IMR-90 (cell line): ENCODE data around the gene UTY. TPM values are rescaled to one million over a fixed set of nuclear protein-coding genes. Genes with fewer than 3 reads are reported as not detected.

Experiments
- ATAC-seq: fragments of 200-7000 bp; cut with Tn5 transposase; 2 replicates; pipeline ENCODE4 v1.9.1; 2020; ENCODE audit warnings: low read depth, mild to moderate bottlenecking, moderate library complexity
- BruUV-seq: library from RNA; stranded (reverse); fragments of 400-500 nt; replicated peaks from 2 replicates; lab custom pipeline; 2021; lab: Mats Ljungman, UMichigan
- CTCF ChIA-PET: fragments of 300-600 bp; formaldehyde crosslinking; extraction: SDS; loops from one replicate; lab custom pipeline; 2021; ENCODE audit warnings: antibody characterized with exemption; lab: Yijun Ruan, JAX
- POLR2A ChIA-PET: fragments of 300-600 bp; sonication (Branson Sonifier 250); formaldehyde crosslinking; loops from one replicate; lab custom pipeline; 2022; ENCODE audit warnings: antibody characterized with exemption; ENCODE audit not compliant: unreplicated experiment; lab: Charles Lee
- DNase-seq: peaks from one replicate; pipeline ENCODE4 v3.0.0; 2013
- H2AFZ ChIP-seq: replicated peaks from 2 replicates; pipeline ENCODE3; 2013; ENCODE audit warnings: low read length, mild to moderate bottlenecking; ENCODE audit not compliant: poor library complexity
- H2AK5ac ChIP-seq: 2 replicates; pipeline ENCODE4 v1.6.1; 2013; ENCODE audit warnings: low read depth, low read length, inconsistent platforms
- H2AK9ac ChIP-seq: replicated peaks from 2 replicates; pipeline ENCODE3; 2013; ENCODE audit warnings: mild to moderate bottlenecking, low read depth, low read length, moderate library complexity; ENCODE audit not compliant: poor library complexity
- H2BK120ac ChIP-seq: 2 replicates; pipeline ENCODE4 v1.6.1; 2013; ENCODE audit warnings: low read depth, low read length, inconsistent platforms
- H2BK15ac ChIP-seq: 3 replicates; pipeline ENCODE4 v1.6.1; 2013; ENCODE audit warnings: low read depth, low read length, inconsistent platforms
- H2BK20ac ChIP-seq: 2 replicates; pipeline ENCODE4 v1.6.1; 2013; ENCODE audit warnings: low read depth, mild to moderate bottlenecking, inconsistent platforms, low read length, moderate library complexity
- H2BK5ac ChIP-seq: 2 replicates; pipeline ENCODE4 v1.6.1; 2013; ENCODE audit warnings: mild to moderate bottlenecking, low read depth, low read length, inconsistent platforms; ENCODE audit not compliant: poor library complexity, severe bottlenecking
- H3K14ac ChIP-seq: replicated peaks from 2 replicates; pipeline ENCODE4 v1.6.1; 2013; ENCODE audit warnings: low read depth, low read length, inconsistent platforms
- H3K18ac ChIP-seq: 2 replicates; pipeline ENCODE4 v1.6.1; 2013; ENCODE audit warnings: low read depth, low read length, control low read depth
- H3K23ac ChIP-seq: 2 replicates; pipeline ENCODE4 v1.6.1; 2013; ENCODE audit warnings: low read depth, low read length, inconsistent platforms
- H3K27ac ChIP-seq: 2 replicates; pipeline ENCODE4 v1.5.1; 2013; ENCODE audit warnings: mild to moderate bottlenecking, control low read depth, low read length; ENCODE audit not compliant: insufficient read depth
- H3K27me3 ChIP-seq: 2 replicates; pipeline ENCODE4 v1.6.1; 2013; ENCODE audit warnings: low read length; ENCODE audit not compliant: control insufficient read depth, insufficient read depth
- H3K36me3 ChIP-seq: 2 replicates; pipeline ENCODE4 v1.6.1; 2013; ENCODE audit warnings: low read length, mixed read lengths; ENCODE audit not compliant: control insufficient read depth, insufficient read depth
- H3K4ac ChIP-seq: 2 replicates; pipeline ENCODE4 v1.6.1; 2013; ENCODE audit warnings: low read depth, low read length, inconsistent platforms
- H3K4me1 ChIP-seq: 2 replicates; pipeline ENCODE4 v1.6.1; 2013; ENCODE audit warnings: low read length, mixed read lengths; ENCODE audit not compliant: control insufficient read depth, insufficient read depth
- H3K4me2 ChIP-seq: 2 replicates; pipeline ENCODE4 v1.6.1; 2013; ENCODE audit warnings: low read depth, mild to moderate bottlenecking, control low read depth, low read length, moderate library complexity
- H3K4me3 ChIP-seq: 2 replicates; pipeline ENCODE4 v1.5.1; 2013; ENCODE audit warnings: low read depth, mild to moderate bottlenecking, control low read depth, low read length, moderate library complexity; ENCODE audit not compliant: insufficient read depth
- H3K56ac ChIP-seq: 2 replicates; pipeline ENCODE4 v1.6.1; 2013; ENCODE audit warnings: low read length, inconsistent platforms; ENCODE audit not compliant: insufficient read depth; ENCODE audit errors: extremely low read depth
- H3K79me1 ChIP-seq, 2 experiments: 2 replicates each; pipeline ENCODE4 v1.6.1; 2013; ENCODE audit warnings: low read length in 2 of 2, inconsistent platforms in 1 of 2, low read depth in 1 of 2
- H3K9ac ChIP-seq: 2 replicates; pipeline ENCODE4 v1.6.1; 2013; ENCODE audit warnings: low read depth, low read length, control low read depth
- H3K9me1 ChIP-seq: 2 replicates; pipeline ENCODE4 v1.6.1; 2013; ENCODE audit warnings: low read length, inconsistent platforms; ENCODE audit not compliant: insufficient read depth
- H3K9me3 ChIP-seq: 2 replicates; pipeline ENCODE4 v1.6.1; 2013; ENCODE audit warnings: low read length; ENCODE audit not compliant: control insufficient read depth, insufficient read depth
- H4K20me1 ChIP-seq: 2 replicates; pipeline ENCODE4 v1.6.1; 2013; ENCODE audit warnings: low read length, inconsistent platforms; ENCODE audit not compliant: insufficient read depth
- H4K5ac ChIP-seq: 2 replicates; pipeline ENCODE4 v1.6.1; 2013; ENCODE audit warnings: mild to moderate bottlenecking, low read depth, low read length, control low read depth
- H4K8ac ChIP-seq, 2 experiments: 2 replicates each; pipeline ENCODE4 v1.6.1; 2013; ENCODE audit warnings: low read depth in 2 of 2, low read length in 2 of 2, control low read depth in 1 of 2, inconsistent platforms in 1 of 2
- H4K91ac ChIP-seq: 2 replicates; pipeline ENCODE4 v1.6.1; 2013; ENCODE audit warnings: low read depth, low read length, inconsistent platforms; ENCODE audit not compliant: insufficient read depth
- BHLHE40 ChIP-seq: fragments of 150-350 bp; IDR thresholded peaks from 2 replicates; pipeline ENCODE4 v1.6.1; 2016; ENCODE audit warnings: mild to moderate bottlenecking, low read depth, low read length
- CEBPB ChIP-seq: IDR thresholded peaks from 2 replicates; pipeline ENCODE4 v1.6.1; 2012; ENCODE audit warnings: low read depth, low read length, improper control_type of control experiment
- CHD1 ChIP-seq: IDR thresholded peaks from 2 replicates; pipeline ENCODE4 v1.6.1; 2012; ENCODE audit warnings: low read depth, low read length, improper control_type of control experiment
- CTCF ChIP-seq: conservative IDR thresholded peaks from 2 replicates; pipeline ENCODE4 v1.5.1; 2012; ENCODE audit warnings: mild to moderate bottlenecking, low read depth, low read length, improper control_type of control experiment
- FOS ChIP-seq: fragments of 150-350 bp; IDR thresholded peaks from 2 replicates; pipeline ENCODE4 v1.6.1; 2016; ENCODE audit warnings: low read depth, low read length
- MAFK ChIP-seq: IDR thresholded peaks from 2 replicates; pipeline ENCODE4 v1.6.1; 2012; ENCODE audit warnings: low read depth, low read length, improper control_type of control experiment
- MAZ ChIP-seq: IDR thresholded peaks from 2 replicates; pipeline ENCODE4 v1.6.1; 2012; ENCODE audit warnings: low read depth, mild to moderate bottlenecking, low read length, improper control_type of control experiment, moderate library complexity, borderline replicate concordance
- MXI1 ChIP-seq: IDR thresholded peaks from 2 replicates; pipeline ENCODE4 v1.6.1; 2012; ENCODE audit warnings: low read depth, mild to moderate bottlenecking, low read length, moderate library complexity, borderline replicate concordance
- NFE2L2 ChIP-seq: fragments of 150-350 bp; IDR thresholded peaks from 2 replicates; pipeline ENCODE4 v1.6.1; 2016; ENCODE audit warnings: low read depth, mild to moderate bottlenecking, low read length
- POLR2A ChIP-seq: IDR thresholded peaks from 2 replicates; pipeline ENCODE4 v1.6.1; 2012; ENCODE audit warnings: mild to moderate bottlenecking, low read depth, low read length
- RAD21 ChIP-seq: IDR thresholded peaks from 2 replicates; pipeline ENCODE4 v1.6.1; 2012; ENCODE audit warnings: low read length, improper control_type of control experiment
- RCOR1 ChIP-seq: IDR thresholded peaks from 2 replicates; pipeline ENCODE4 v1.6.1; 2012; ENCODE audit warnings: mild to moderate bottlenecking, low read length, improper control_type of control experiment; ENCODE audit not compliant: insufficient replicate concordance
- RFX5 ChIP-seq: IDR thresholded peaks from 2 replicates; pipeline ENCODE4 v1.8.0; 2012; ENCODE audit warnings: low read depth, mild to moderate bottlenecking, low read length, moderate library complexity
- SMC3 ChIP-seq: fragments of 150-350 bp; IDR thresholded peaks from 2 replicates; pipeline ENCODE4 v1.6.1; 2016; ENCODE audit warnings: low read depth, mild to moderate bottlenecking, antibody characterized with exemption, low read length, moderate library complexity
- USF2 ChIP-seq: fragments of 150-350 bp; IDR thresholded peaks from 2 replicates; pipeline ENCODE4 v1.6.1; 2017; ENCODE audit warnings: mild to moderate bottlenecking, antibody characterized with exemption, low read length, low read depth
- WGBS, 2 experiments: methylation state at CpG; one replicate each; pipeline versions ENCODE4 v1.1.5 to v1.1.7; 2013; ENCODE audit warnings: missing lambda C conversion rate in 2 of 2; ENCODE audit not compliant: insufficient read length in 1 of 2; ENCODE audit errors: extremely low coverage in 2 of 2; 5-methylcytosine and 5-hydroxymethylcytosine counted together
- dilution Hi-C: fragments of 300-500 bp; cut with HindIII; formaldehyde crosslinking; loops from one replicate; pipeline ENCODE4 v1.14.3; 2018; ENCODE audit warnings: low sequenced_read_pairs; ENCODE audit not compliant: unreplicated experiment
- in situ Hi-C: fragments of 300-500 bp; cut with MboI; formaldehyde crosslinking; loops from 3 replicates; pipeline ENCODE4 v1.14.3; 2019; ENCODE audit warnings: low sequenced_read_pairs, inconsistent platforms, mixed read lengths
- intact Hi-C: fragments of 100-400 bp; cut with micrococcal nuclease; formaldehyde crosslinking; loops from 2 replicates; pipeline ENCODE4 v1.10.0; 2022
- polyA plus RNA-seq, 3 experiments: library from polyadenylated mRNA; depleted of rRNA; stranded (reverse); fragments of >200 nt; gene quantifications; 2 replicates each; pipeline ENCODE4 v1.2.3, GENCODE V29; 2012; ENCODE audit warnings: low replicate concordance in 1 of 3
- total RNA-seq: library from RNA; depleted of rRNA; stranded (reverse); fragments of >200 nt; gene quantifications from 2 replicates; pipeline ENCODE4 v1.2.3, GENCODE V29; 2012
- TF ChIP-seq, protein P1 (sequence below): fragments of 150-350 bp; IDR thresholded peaks from 2 replicates; pipeline ENCODE4 v1.6.1; 2016; ENCODE audit warnings: low read depth, mild to moderate bottlenecking, low read length, moderate library complexity, borderline replicate concordance

Gene UTY
- total and polyA plus RNA-seq, 2 of the 4 experiments (the other 2 are of a cell fraction), result not detected

DNA sequence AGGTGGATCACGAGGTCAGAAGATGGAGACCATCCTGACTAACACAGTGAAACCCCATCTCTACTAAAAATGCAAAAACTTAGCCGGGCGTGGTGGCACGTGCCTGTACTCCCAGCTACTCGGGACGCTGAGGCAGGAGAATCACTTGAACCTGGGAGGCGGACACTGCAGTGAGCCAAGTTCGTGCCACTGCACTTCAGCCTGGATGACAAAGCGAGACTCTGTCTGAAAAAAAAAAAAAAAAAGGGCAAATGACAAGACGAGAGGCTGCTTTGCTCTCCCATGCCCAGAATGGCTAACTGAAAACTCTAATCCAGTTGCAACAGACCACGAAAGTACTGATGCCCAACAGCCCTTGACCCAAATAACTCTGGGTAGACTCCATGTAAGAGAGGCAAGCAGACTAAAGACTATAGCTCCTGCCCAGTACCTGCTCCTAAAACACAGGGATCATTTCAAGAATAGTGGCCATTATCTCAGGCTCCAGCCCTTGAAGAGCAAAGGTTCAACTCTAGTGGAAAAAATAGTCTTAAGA, 29.2 kb downstream of the UTY start:
- CTCF ChIA-PET, result no interaction called here
- TF ChIP-seq RAD21 (no peak), CHD1 (no peak), USF2 (no peak), MXI1 (no peak), MAZ (no peak), MAFK (no peak), RCOR1 (no peak), FOS (no peak), POLR2A (no peak), RFX5 (no peak), CTCF (no peak), NFE2L2 (no peak), BHLHE40 (no peak), CEBPB (no peak), SMC3 (no peak)
- TF ChIP-seq, protein P1, sequence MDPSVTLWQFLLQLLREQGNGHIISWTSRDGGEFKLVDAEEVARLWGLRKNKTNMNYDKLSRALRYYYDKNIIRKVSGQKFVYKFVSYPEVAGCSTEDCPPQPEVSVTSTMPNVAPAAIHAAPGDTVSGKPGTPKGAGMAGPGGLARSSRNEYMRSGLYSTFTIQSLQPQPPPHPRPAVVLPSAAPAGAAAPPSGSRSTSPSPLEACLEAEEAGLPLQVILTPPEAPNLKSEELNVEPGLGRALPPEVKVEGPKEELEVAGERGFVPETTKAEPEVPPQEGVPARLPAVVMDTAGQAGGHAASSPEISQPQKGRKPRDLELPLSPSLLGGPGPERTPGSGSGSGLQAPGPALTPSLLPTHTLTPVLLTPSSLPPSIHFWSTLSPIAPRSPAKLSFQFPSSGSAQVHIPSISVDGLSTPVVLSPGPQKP, result no peak
- H2BK120ac ChIP-seq, result no peak overlapping the region
- no peak overlapping the region for H4K8ac ChIP-seq
- in situ Hi-C loops (no loop called here), dilution Hi-C loops (no loop called here), intact Hi-C loops (no loop called here)
- no peak overlapping the region for H2AFZ ChIP-seq
- H3K9me3 ChIP-seq, result no peaks in the 10 kb centered on the region
- BruUV-seq, result no TSS peak
- H3K36me3 ChIP-seq, result no peaks in the 10 kb centered on the region
- no peak overlapping the region for H2AK9ac ChIP-seq
- no peaks in the 10 kb centered on the region for H3K4me1 ChIP-seq
- no peaks in the 10 kb centered on the region for H4K20me1 ChIP-seq
- no peak overlapping the region for H2BK5ac ChIP-seq
- POLR2A ChIA-PET, result no interaction called here
- no peak overlapping the region for H3K18ac ChIP-seq
- H2BK15ac ChIP-seq, result no peak overlapping the region
- no peak for DNase-seq
- no peak overlapping the region for H4K5ac ChIP-seq
- no peak overlapping the region for H3K56ac ChIP-seq
- no peak overlapping the region for H3K4me2 ChIP-seq
- H3K27me3 ChIP-seq, result no peaks in the 10 kb centered on the region
- H2AK5ac ChIP-seq, result no peak overlapping the region
- H4K91ac ChIP-seq, result no peak overlapping the region
- H3K4me3 ChIP-seq, result no peak overlapping the region
- no peak for ATAC-seq
- H3K9me1 ChIP-seq, result no peaks in the 10 kb centered on the region
- no peaks in the 10 kb centered on the region for H3K79me1 ChIP-seq
- no peak overlapping the region for H3K23ac ChIP-seq
- no CpG with 5 or more reads among the region's 11 CpGs for WGBS, 2 experiments
- no peak overlapping the region for H2BK20ac ChIP-seq
- no peak overlapping the region for H3K27ac ChIP-seq
- no peak overlapping the region for H3K14ac ChIP-seq
- no peak overlapping the region for H3K9ac ChIP-seq
- no peak overlapping the region for H3K4ac ChIP-seq
